ENCODE data around the gene ARHGAP31. TPM values are rescaled to one million over a fixed set of nuclear protein-coding genes. Genes with fewer than 3 reads are reported as not detected.
A peak's percentile ranks its signal among the peaks of the same experiment; 100 is the strongest.
"Not testable (repeated sequence)": the region's sequence is repeated elsewhere in the genome, so short reads cannot be mapped to it uniquely, and the experiment has no call there.

Gene ARHGAP31
- polyA plus RNA-seq, 6 donors from 2014 or later, result 0.54 to 1.5 (median 0.83) TPM; not detected in 1

DNA sequence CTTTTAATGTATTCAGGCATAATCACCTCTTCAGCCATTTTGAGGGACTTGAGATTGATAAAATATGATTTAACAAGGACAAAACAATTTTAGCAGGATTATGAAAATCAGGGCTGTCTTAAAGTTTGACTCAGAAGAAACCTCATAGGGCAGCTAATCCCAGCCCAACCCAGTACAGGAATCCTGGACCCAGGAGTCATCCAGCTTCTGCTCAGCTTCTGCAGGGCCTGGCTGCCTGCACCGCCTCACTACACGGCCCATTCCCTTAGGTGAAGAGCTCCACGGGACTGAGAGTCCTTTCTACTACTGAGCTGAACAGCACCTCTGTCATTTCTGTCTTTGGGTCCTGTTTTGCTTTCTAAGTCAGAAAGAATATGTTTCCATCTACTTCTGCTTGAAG lies 37.5 kb downstream of the ARHGAP31 start:
- Mint-ChIP-seq H3K27me3 (no peaks in the 10 kb centered on the region), H3K9me3 (peaks cover 0 to 2% (median 0%) of the 10 kb centered on the region in 7 donors), H3K36me3 (peaks cover 0 to 5% of the 10 kb centered on the region in 2 donors), H3K27ac (no peak overlapping the region), H3K4me1 (peaks cover 0 to 7% (median 0%) of the 10 kb centered on the region in 3 donors), H3K4me3 (no peak overlapping the region)
- DNase-seq (no peak), ATAC-seq (ENCODE audit: low read depth in 2 of 2) (no peak)

DNA sequence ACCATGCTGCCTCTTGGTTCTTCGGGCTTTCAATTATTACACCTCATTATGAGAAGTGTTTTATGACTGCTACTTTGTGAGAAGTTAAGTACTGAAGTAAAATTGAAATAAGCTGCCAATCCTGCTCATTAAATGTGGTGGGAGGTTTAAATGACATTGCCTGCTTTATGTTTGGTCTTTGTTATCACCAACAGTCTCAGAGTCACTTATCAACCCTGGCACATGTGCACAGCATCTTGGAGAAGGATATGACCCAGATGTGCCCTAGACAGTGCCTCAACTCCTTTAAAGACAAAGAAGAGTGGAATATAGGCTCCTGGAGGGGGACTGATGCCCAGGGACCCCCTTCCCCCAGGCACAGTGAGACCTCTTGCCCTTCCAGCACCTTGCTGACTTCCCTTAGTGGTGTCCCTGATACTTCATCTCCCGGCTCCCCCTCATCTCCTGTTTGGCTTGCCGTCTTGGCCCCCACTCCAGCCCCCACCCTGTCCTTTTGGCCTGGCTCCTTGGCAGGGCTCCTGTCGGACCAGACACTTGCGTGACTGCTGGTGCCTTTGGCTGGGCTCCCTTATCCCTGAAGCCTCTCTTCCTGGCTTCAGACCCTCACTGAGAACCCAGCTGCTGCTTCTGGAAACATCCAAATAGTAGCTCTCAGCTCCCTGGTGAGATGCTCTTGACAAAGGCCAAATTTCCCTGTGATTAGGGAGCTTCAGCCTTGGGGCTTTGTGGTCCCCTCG lies 39.8 kb downstream of the ARHGAP31 start:
- peaks cover 0 to 4% (median 0%) of the 10 kb centered on the region in 3 donors for H3K4me1 Mint-ChIP-seq
- peak overlapping the region in 2 of 6 donors; percentile 56 to 81 for H3K27ac Mint-ChIP-seq
- no peak for ATAC-seq (ENCODE audit: low read depth in 2 of 2)
- DNase-seq, result no peak
- peaks cover 0 to 5% of the 10 kb centered on the region in 2 donors for H3K36me3 Mint-ChIP-seq
- H3K9me3 Mint-ChIP-seq, result peaks cover 0 to 8% (median 1%) of the 10 kb centered on the region in 7 donors
- no peaks in the 10 kb centered on the region for H3K27me3 Mint-ChIP-seq
- no peak overlapping the region for H3K4me3 Mint-ChIP-seq

DNA sequence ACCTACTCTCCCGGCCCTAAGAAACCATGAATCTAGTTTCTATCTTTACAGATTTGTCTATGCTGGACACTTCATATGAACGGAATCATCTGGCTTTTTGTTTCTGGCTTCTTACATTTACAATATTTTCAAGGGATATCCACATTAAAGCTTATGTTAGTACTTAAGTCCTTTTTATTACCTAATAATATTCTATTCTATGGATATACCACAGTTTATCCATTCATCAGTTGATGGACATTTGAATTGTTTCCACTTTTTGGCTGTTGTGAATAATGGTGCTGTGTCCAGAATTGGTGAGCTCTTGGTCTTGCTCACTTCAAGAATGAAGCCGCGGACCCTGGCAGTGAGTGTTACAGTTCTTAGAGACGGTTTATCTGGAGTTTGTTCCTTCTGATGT lies 42.6 kb downstream of the ARHGAP31 start:
- ATAC-seq (ENCODE audit: low read depth in 2 of 2) (no peak), DNase-seq (no peak)
- peaks cover 0 to 5% of the 10 kb centered on the region in 2 donors for H3K36me3 Mint-ChIP-seq
- H3K4me1 Mint-ChIP-seq, result peaks cover 0 to 7% (median 0%) of the 10 kb centered on the region in 3 donors
- no peak overlapping the region for H3K27ac Mint-ChIP-seq
- H3K9me3 Mint-ChIP-seq, result peaks cover 0 to 8% (median 1%) of the 10 kb centered on the region in 7 donors
- no peaks in the 10 kb centered on the region for H3K27me3 Mint-ChIP-seq
- peak overlapping the region in 1 of 8 donors; percentile 42 for H3K4me3 Mint-ChIP-seq

DNA sequence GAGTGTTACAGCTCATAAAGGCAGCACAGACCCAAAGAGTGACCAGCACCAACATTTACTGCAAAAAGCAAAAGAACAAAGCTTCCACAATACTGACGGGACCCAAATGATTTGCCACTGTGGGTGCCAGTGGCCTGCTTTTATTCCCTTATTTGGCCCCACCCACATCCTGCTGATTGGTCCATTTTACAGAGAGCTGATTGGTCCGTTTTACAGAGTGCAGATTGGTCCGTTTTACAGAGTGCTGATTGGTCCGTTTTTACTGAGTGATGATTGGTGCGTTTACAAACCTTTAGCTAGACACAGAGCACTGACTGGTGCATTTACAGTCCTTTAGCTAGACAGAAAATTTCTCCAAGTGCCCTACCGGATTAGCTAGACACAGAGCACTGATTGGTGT lies 43.2 kb downstream of the ARHGAP31 start:
- not testable (repeated sequence) for ATAC-seq (ENCODE audit: low read depth in 2 of 2); DNase-seq

DNA sequence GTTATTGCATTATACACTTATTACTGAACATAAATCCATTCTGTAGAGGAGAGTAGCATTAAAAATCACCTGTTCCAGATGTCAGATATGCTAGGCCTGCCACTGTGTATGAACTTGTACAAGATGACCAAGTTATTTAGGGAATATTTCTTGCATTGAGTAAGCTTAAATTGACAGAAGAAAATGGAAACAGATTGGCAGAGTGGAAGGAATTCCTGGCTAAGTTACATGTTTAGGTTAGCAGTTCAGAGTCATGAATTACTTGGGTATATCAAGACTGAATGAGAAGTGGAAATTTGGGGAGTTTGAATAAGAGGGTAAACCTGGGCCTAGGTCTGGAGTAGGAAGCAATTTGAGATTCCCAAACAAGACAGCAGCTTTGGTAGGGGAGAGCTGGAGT lies 44.6 kb downstream of the ARHGAP31 start:
- H3K9me3 Mint-ChIP-seq, result peaks cover 0 to 8% (median 1%) of the 10 kb centered on the region in 7 donors
- H3K4me3 Mint-ChIP-seq, result no peak overlapping the region
- no peak overlapping the region for H3K27ac Mint-ChIP-seq
- DNase-seq (no peak), ATAC-seq (ENCODE audit: low read depth in 2 of 2) (no peak)
- H3K36me3 Mint-ChIP-seq, result peaks cover 0 to 5% of the 10 kb centered on the region in 2 donors
- H3K27me3 Mint-ChIP-seq, result no peaks in the 10 kb centered on the region
- H3K4me1 Mint-ChIP-seq, result peaks cover 0 to 12% (median 2%) of the 10 kb centered on the region in 3 donors

More for the DNA sequence above, 43.2 kb downstream of the ARHGAP31 start:
- not testable (repeated sequence) for H3K9me3 Mint-ChIP-seq, H3K27me3 Mint-ChIP-seq, H3K4me3 Mint-ChIP-seq, H3K27ac Mint-ChIP-seq, H3K36me3 Mint-ChIP-seq, H3K4me1 Mint-ChIP-seq

DNA sequence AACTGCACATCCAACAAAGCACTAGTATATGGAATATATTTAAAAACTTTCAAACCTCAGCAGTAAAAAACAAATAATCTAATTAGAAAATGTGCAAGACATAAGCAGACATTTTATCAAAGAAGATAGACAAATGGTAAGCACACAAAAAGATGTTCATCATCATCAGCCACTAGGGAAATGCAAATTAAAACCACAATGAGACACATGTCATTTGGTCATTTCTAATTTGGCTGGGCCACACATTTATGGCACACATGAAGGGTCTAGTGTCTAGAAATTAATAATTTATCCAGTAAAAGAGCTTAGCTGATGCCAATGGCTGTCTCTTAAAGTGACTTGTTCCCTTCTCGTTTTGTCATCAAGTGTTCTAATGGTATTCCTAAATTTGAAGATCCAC lies 45.8 kb downstream of the ARHGAP31 start:
- Mint-ChIP-seq H3K27ac (no peak overlapping the region), H3K27me3 (no peaks in the 10 kb centered on the region), H3K36me3 (peaks cover 0 to 4% of the 10 kb centered on the region in 2 donors), H3K4me1 (peaks cover 0 to 13% (median 4%) of the 10 kb centered on the region in 3 donors), H3K9me3 (peaks cover 0 to 8% (median 1%) of the 10 kb centered on the region in 7 donors), H3K4me3 (no peak overlapping the region)
- no peak for ATAC-seq (ENCODE audit: low read depth in 2 of 2)
- no peak for DNase-seq

DNA sequence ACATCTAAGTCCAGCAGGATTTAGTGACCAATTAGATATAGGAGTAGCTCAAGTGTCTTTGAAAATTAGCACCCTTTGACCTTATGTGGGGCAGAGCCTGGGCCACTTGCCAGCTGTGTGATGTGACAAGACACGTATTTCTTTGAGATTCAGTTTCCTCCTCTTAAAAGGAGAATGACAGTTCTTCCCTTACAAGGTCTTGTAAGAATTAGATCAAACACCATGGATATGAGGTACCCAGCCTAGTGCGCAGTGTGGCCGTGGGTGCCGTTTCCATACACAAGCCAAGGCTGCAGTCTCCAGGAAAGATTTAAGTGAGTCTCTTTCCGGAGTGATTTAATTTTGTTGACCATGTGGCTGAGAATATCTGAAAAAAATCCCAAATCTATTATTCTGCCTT lies 46.3 kb downstream of the ARHGAP31 start:
- H3K36me3 Mint-ChIP-seq, result no peaks in the 10 kb centered on the region
- H3K4me3 Mint-ChIP-seq, result no peak overlapping the region
- no peak overlapping the region for H3K27ac Mint-ChIP-seq
- H3K4me1 Mint-ChIP-seq, result peaks cover 0 to 13% (median 4%) of the 10 kb centered on the region in 3 donors
- H3K27me3 Mint-ChIP-seq, result no peaks in the 10 kb centered on the region
- peaks cover 0 to 8% (median 1%) of the 10 kb centered on the region in 7 donors for H3K9me3 Mint-ChIP-seq
- ATAC-seq (ENCODE audit: low read depth in 2 of 2) (no peak), DNase-seq (no peak)

DNA sequence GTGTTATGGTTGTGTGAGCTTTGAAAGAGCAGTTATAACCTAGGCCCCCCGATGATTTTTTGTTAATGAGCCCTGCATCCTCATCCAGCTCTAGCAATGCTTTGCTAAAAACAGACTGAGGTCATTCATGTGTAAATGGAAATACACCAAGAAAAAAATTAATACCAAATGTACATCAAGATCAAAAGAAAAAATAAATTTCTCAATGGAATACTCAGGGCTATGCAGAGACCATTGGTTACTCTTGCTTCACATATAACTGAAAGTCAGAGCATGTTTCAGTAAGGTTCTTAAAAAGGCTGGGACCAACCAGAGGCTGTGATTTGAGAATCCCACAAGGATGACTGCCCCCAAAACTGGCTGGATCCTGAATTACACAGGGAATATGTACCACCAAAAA lies 48.0 kb downstream of the ARHGAP31 start:
- DNase-seq, result no peak
- H3K36me3 Mint-ChIP-seq, result no peaks in the 10 kb centered on the region
- no peak for ATAC-seq (ENCODE audit: low read depth in 2 of 2)
- peaks cover 0 to 5% (median 0%) of the 10 kb centered on the region in 3 donors for H3K27me3 Mint-ChIP-seq
- H3K9me3 Mint-ChIP-seq, result peaks cover 0 to 3% (median 0%) of the 10 kb centered on the region in 7 donors
- peaks cover 0 to 13% (median 4%) of the 10 kb centered on the region in 3 donors for H3K4me1 Mint-ChIP-seq
- no peak overlapping the region for H3K4me3 Mint-ChIP-seq
- H3K27ac Mint-ChIP-seq, result no peak overlapping the region

DNA sequence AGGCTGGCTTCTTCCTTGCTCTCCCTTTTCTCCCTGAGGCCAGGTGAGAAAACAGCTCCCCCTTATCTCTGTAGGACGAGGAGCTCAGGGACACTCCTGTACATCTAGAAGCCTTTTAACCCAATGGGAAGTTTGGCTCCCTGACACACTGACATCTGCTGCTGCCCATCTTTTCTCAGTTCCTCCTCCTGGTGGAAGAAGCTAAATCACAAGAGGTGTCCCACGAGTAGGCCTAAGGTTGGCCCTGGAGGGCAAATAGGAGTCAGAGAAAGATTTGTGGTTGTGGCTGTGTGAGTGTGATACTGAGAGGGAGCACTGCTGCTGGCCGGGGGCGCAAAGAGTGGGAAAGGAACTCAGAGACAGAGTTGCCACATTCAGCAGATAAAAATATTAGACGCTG lies 49.5 kb downstream of the ARHGAP31 start:
- DNase-seq (no peak), ATAC-seq (ENCODE audit: low read depth in 2 of 2) (peak; percentile 48 to 58)
- peak overlapping the region in 1 of 6 donors; percentile 37 for H3K27ac Mint-ChIP-seq
- H3K27me3 Mint-ChIP-seq, result peaks cover 0 to 5% (median 0%) of the 10 kb centered on the region in 3 donors
- peaks cover 0 to 13% (median 4%) of the 10 kb centered on the region in 3 donors for H3K4me1 Mint-ChIP-seq
- H3K9me3 Mint-ChIP-seq, result no peaks in the 10 kb centered on the region
- H3K4me3 Mint-ChIP-seq, result no peak overlapping the region
- no peaks in the 10 kb centered on the region for H3K36me3 Mint-ChIP-seq

DNA sequence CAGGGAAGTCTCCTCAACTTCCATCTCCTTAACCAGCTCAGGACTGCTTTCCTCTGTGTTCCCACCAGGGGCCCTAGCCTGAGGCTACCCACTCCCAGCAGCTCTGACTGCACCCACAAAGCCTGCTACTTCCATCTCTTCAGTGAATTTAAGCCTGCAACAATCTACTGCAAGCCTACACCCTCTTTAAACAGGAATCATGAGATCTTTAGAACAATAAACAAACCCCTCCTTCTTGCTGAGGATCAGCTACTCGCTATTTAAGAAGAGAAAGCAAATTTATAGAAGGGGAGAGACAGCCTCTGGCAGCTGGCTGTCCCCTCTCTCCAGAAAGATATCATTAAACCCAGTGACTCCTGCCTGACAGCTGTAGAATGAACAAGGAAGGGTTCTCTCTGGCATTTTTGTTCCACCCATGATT lies 51.9 kb downstream of the ARHGAP31 start:
- H3K27ac Mint-ChIP-seq, result peak overlapping the region in 1 of 6 donors; percentile 34
- no peaks in the 10 kb centered on the region for H3K36me3 Mint-ChIP-seq
- peaks cover 0 to 5% (median 0%) of the 10 kb centered on the region in 3 donors for H3K27me3 Mint-ChIP-seq
- no peak overlapping the region for H3K4me3 Mint-ChIP-seq
- peaks cover 4 to 13% (median 6%) of the 10 kb centered on the region in 3 donors for H3K4me1 Mint-ChIP-seq
- no peaks in the 10 kb centered on the region for H3K9me3 Mint-ChIP-seq
- ATAC-seq (ENCODE audit: low read depth in 2 of 2) (no peak), DNase-seq (no peak)

DNA sequence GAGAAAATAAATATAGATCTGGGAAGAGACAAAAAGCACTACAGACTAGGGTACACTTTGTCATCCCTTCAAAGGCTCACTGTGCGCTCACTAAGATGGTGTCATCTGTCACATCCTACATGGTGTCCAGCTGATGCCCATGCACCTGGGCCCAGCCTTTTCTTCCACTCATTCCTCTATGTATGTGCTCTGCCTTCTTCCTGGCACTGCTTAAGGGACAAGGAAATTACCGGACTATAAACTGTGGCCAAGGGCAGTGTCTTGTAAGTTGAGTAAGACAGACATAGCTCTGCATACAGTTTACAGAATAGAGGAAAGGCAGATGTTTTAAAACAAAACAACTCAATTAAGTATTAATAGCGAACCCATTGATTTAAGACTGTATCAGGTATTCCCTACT lies 52.9 kb downstream of the ARHGAP31 start:
- peaks cover 5 to 22% (median 11%) of the 10 kb centered on the region in 3 donors for H3K4me1 Mint-ChIP-seq
- no peaks in the 10 kb centered on the region for H3K9me3 Mint-ChIP-seq
- no peaks in the 10 kb centered on the region for H3K36me3 Mint-ChIP-seq
- H3K4me3 Mint-ChIP-seq, result no peak overlapping the region
- peaks cover 0 to 5% (median 0%) of the 10 kb centered on the region in 3 donors for H3K27me3 Mint-ChIP-seq
- DNase-seq (no peak), ATAC-seq (ENCODE audit: low read depth in 2 of 2) (no peak)
- no peak overlapping the region for H3K27ac Mint-ChIP-seq

DNA sequence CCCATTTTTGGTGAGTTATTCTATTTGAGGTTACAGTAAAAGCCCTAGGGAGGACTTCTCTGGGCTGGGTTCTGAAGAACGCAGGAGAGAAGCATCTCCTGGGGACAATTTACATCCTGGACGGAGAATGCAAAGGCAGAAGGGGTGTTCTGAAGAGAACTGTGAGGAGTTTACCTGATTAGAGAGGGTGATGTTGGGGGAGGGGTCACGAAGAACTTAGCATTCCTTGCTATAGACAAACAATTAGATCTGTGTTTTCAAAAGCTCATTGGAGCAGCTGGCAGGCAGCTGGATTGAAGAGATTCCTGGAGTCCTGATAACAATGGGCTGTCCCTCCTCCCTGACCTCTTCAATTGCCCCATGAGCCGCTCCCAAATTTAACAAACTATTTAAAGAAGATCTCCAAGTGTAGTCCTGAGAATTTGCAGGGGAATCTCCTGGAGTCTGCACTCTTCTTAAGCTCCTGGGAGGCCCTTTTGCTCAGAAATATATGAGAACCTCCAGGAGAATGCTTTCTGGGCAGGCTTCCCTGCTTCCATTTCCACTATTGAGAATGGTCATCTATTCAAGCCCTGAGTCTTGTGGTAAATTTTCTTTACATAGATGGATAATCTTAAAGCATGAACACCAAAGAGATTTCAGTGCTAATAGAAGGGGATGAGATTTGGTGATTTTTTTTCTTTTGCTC lies 55.3 kb downstream of the ARHGAP31 start:
- Mint-ChIP-seq H3K9me3 (no peaks in the 10 kb centered on the region), H3K4me1 (peaks cover 16 to 26% (median 26%) of the 10 kb centered on the region in 3 donors), H3K4me3 (no peak overlapping the region), H3K27ac (peak overlapping the region in 3 of 6 donors; percentile 24 to 82 (median 28)), H3K36me3 (no peaks in the 10 kb centered on the region), H3K27me3 (peaks cover 0 to 5% (median 0%) of the 10 kb centered on the region in 3 donors)
- no peak for ATAC-seq (ENCODE audit: low read depth in 2 of 2)
- no peak for DNase-seq

DNA sequence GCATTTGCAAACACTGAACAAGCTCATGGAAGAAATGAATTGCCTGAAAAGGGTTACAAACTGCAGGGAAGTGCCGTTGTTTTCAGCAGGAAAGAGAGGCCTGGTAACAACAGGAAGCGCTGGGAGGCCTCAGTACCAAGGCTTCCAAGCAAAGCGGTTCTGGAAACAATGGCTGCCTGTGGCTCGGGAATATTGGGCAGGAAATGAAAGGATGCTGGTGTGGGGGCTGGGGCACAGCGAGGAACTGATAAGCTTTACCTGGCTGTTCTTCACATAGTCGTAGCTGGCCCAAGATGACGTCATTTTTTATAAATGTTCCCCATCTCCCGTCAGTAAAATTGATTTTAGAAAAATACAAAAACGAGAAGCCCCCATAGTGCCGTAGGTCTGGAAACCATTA lies 55.9 kb downstream of the ARHGAP31 start:
- Mint-ChIP-seq H3K36me3 (no peaks in the 10 kb centered on the region), H3K27me3 (peaks cover 0 to 5% (median 0%) of the 10 kb centered on the region in 3 donors), H3K4me1 (peaks cover 16 to 26% (median 26%) of the 10 kb centered on the region in 3 donors), H3K4me3 (no peak overlapping the region), H3K9me3 (no peaks in the 10 kb centered on the region), H3K27ac (peak overlapping the region in 3 of 6 donors; percentile 28 to 82 (median 62))
- ATAC-seq (ENCODE audit: low read depth in 2 of 2) (no peak), DNase-seq (no peak)
